ENCODE data around the gene ATRNL1. TPM values are rescaled to one million over a fixed set of nuclear protein-coding genes. Genes with fewer than 3 reads are reported as not detected.

Gene ATRNL1
- total RNA-seq, 2 experiments from 2014 or later = not detected

DNA sequence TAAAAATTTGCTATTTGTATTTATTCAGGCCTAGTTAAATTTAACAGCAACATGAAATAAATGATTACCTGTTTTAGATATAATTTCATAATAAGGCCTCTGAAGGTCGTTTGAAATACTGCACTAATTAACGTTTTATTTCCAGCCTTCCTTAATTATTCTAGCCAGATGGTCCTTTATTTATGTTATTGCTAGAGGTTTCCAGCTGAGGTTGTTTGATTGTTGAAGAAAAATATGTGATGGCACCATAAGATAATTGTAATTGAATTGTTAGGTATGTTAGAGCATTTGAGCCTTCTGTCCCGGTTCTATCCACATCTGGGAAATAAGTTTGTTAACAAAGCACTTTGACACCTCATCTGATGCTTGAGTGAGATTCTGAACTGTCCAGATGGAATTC is 556.1 kb downstream of the ATRNL1 start:
- DNase-seq (ENCODE audit: low spot score) = no peak
- POLR2A ChIA-PET = interaction anchor here (0.6 kb wide), 1 partner anchor 20 kb away, joined by 3 read pairs; no protein-coding TSS in a partner anchor
- H3K27ac ChIP-seq (ENCODE audit: low read depth, low read length, poor library complexity, severe bottlenecking) = no peak overlapping the region
- TF ChIP-seq EZH2phosphoT487 (IDR thresholded peaks at IDR 0.05; ENCODE audit: borderline replicate concordance, low read depth, low read length) = no peak
- TF ChIP-seq, protein P1, sequence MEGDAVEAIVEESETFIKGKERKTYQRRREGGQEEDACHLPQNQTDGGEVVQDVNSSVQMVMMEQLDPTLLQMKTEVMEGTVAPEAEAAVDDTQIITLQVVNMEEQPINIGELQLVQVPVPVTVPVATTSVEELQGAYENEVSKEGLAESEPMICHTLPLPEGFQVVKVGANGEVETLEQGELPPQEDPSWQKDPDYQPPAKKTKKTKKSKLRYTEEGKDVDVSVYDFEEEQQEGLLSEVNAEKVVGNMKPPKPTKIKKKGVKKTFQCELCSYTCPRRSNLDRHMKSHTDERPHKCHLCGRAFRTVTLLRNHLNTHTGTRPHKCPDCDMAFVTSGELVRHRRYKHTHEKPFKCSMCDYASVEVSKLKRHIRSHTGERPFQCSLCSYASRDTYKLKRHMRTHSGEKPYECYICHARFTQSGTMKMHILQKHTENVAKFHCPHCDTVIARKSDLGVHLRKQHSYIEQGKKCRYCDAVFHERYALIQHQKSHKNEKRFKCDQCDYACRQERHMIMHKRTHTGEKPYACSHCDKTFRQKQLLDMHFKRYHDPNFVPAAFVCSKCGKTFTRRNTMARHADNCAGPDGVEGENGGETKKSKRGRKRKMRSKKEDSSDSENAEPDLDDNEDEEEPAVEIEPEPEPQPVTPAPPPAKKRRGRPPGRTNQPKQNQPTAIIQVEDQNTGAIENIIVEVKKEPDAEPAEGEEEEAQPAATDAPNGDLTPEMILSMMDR (conservative IDR thresholded peaks at IDR 0.05; ENCODE audit: low read length) = no peak
- H3K4me3 ChIP-seq (ENCODE audit: low read depth, low read length, poor library complexity, severe bottlenecking) = no peak overlapping the region
- intact Hi-C loops (cut with micrococcal nuclease; ENCODE audit: unreplicated experiment) = no loop called here
- no peak overlapping the region for H3K4me2 ChIP-seq (ENCODE audit: low read length)
- no peaks in the 10 kb centered on the region for H3K36me3 ChIP-seq (ENCODE audit: insufficient read depth, low read length)
- no peaks in the 10 kb centered on the region for H4K20me1 ChIP-seq (ENCODE audit: insufficient read depth, low read length)
- BruUV-seq (replicated peaks) = no TSS peak
- no peaks in the 10 kb centered on the region for H3K9me2 ChIP-seq (ENCODE audit: insufficient read depth, low read length)
- no peak overlapping the region for H2AFZ ChIP-seq (ENCODE audit: low read length)
- no peaks in the 10 kb centered on the region for H3K9me3 ChIP-seq (ENCODE audit: low read length)
- H3K4me1 ChIP-seq (ENCODE audit: insufficient read depth, low read length, poor library complexity, severe bottlenecking) = no peaks in the 10 kb centered on the region
- CTCF ChIA-PET (ENCODE audit: unreplicated experiment) = no interaction called here
- H3K79me2 ChIP-seq (ENCODE audit: insufficient read depth, low read depth, low read length) = no peaks in the 10 kb centered on the region

DNA sequence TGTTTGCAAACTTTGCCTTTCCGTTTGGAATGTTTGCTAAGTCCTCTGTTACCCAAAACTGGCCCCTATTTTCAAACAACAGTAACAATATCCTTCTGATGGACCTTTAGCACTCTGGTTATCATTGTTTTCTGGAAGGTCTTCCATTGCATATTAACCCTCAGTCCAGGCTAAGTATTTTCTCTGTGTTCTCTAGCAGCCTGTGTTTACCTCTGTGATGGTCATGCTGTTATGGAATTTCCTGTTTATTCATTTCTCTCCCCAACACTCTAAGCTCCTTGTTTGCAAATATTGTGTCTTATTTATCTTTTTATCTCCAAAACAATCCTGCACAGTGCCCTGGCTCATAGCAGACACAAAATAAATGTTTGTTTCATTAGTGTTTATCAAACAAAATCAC is 560.3 kb downstream of the ATRNL1 start:
- H2AFZ ChIP-seq (ENCODE audit: low read length) = no peak overlapping the region
- no peak overlapping the region for H3K4me3 ChIP-seq (ENCODE audit: low read depth, low read length, poor library complexity, severe bottlenecking)
- BruUV-seq (replicated peaks) = no TSS peak
- POLR2A ChIA-PET = no interaction called here
- no peak for TF ChIP-seq EZH2phosphoT487 (IDR thresholded peaks at IDR 0.05; ENCODE audit: borderline replicate concordance, low read depth, low read length)
- TF ChIP-seq, protein P1 (conservative IDR thresholded peaks at IDR 0.05; ENCODE audit: low read length) = no peak
- intact Hi-C loops (cut with micrococcal nuclease; ENCODE audit: unreplicated experiment) = no loop called here
- H3K9me2 ChIP-seq (ENCODE audit: insufficient read depth, low read length) = no peaks in the 10 kb centered on the region
- no peaks in the 10 kb centered on the region for H3K4me1 ChIP-seq (ENCODE audit: insufficient read depth, low read length, poor library complexity, severe bottlenecking)
- CTCF ChIA-PET (ENCODE audit: unreplicated experiment) = no interaction called here
- H3K4me2 ChIP-seq (ENCODE audit: low read length) = no peak overlapping the region
- no peaks in the 10 kb centered on the region for H4K20me1 ChIP-seq (ENCODE audit: insufficient read depth, low read length)
- DNase-seq (ENCODE audit: low spot score) = no peak
- H3K27ac ChIP-seq (ENCODE audit: low read depth, low read length, poor library complexity, severe bottlenecking) = no peak overlapping the region
- no peaks in the 10 kb centered on the region for H3K9me3 ChIP-seq (ENCODE audit: low read length)
- no peaks in the 10 kb centered on the region for H3K79me2 ChIP-seq (ENCODE audit: insufficient read depth, low read depth, low read length)
- H3K36me3 ChIP-seq (ENCODE audit: insufficient read depth, low read length) = no peaks in the 10 kb centered on the region

GRCh38 chr10:115654961-115655360 is 561.8 kb downstream of the ATRNL1 start:
- intact Hi-C loops (cut with micrococcal nuclease; ENCODE audit: unreplicated experiment) = no loop called here
- Histone ChIP-seq H3K79me2 (ENCODE audit: insufficient read depth, low read depth, low read length) (no peaks in the 10 kb centered on the region), H3K4me3 (ENCODE audit: low read depth, low read length, poor library complexity, severe bottlenecking) (no peak overlapping the region), H2AFZ (ENCODE audit: low read length) (no peak overlapping the region), H4K20me1 (ENCODE audit: insufficient read depth, low read length) (no peaks in the 10 kb centered on the region), H3K27ac (ENCODE audit: low read depth, low read length, poor library complexity, severe bottlenecking) (no peak overlapping the region), H3K4me1 (ENCODE audit: insufficient read depth, low read length, poor library complexity, severe bottlenecking) (no peaks in the 10 kb centered on the region), H3K4me2 (ENCODE audit: low read length) (no peak overlapping the region), H3K36me3 (ENCODE audit: insufficient read depth, low read length) (no peaks in the 10 kb centered on the region), H3K9me3 (ENCODE audit: low read length) (no peaks in the 10 kb centered on the region), H3K9me2 (ENCODE audit: insufficient read depth, low read length) (no peaks in the 10 kb centered on the region)
- CTCF ChIA-PET (ENCODE audit: unreplicated experiment) = no interaction called here
- no TSS peak for BruUV-seq (replicated peaks)
- POLR2A ChIA-PET = no interaction called here
- no peak for DNase-seq (ENCODE audit: low spot score)
- no peak for TF ChIP-seq EZH2phosphoT487 (IDR thresholded peaks at IDR 0.05; ENCODE audit: borderline replicate concordance, low read depth, low read length)
- TF ChIP-seq, protein P1 (conservative IDR thresholded peaks at IDR 0.05; ENCODE audit: low read length) = no peak
